ENCODE data around the gene RFX4. TPM values are rescaled to one million over a fixed set of nuclear protein-coding genes. Genes with fewer than 3 reads are reported as not detected.

RFX4 gene
- total RNA-seq, 1 donor from 2014 or later = 3.4 TPM

GRCh38 chr12:106790020-106790419 lies 207.2 kb downstream of the RFX4 start:
- Mint-ChIP-seq H3K9me3 (peaks cover 30% of the 10 kb centered on the region), H3K36me3 (peaks cover 79% of the 10 kb centered on the region), H3K27me3 (ENCODE audit: insufficient read depth, low read depth) (no peaks in the 10 kb centered on the region), H3K4me3 (no peak overlapping the region), H3K27ac (no peak overlapping the region), H3K4me1 (no peaks in the 10 kb centered on the region)
- peak; percentile 27 for TF ChIP-seq CTCF (IDR thresholded peaks at IDR 0.05)
- no peak for TF ChIP-seq EZH2 (IDR thresholded peaks at IDR 0.05)
- no peak for TF ChIP-seq EZH2phosphoT487 (IDR thresholded peaks at IDR 0.05)
- Histone ChIP-seq H3K4me3 (no peak overlapping the region), H3K79me2 (ENCODE audit: low read depth) (peaks cover 26% of the 10 kb centered on the region), H3K4me2 (no peak overlapping the region), H3K36me3 (peaks cover 5% of the 10 kb centered on the region), H3F3A (ENCODE audit: low read depth) (no peaks in the 10 kb centered on the region), H3K9ac (no peak overlapping the region), H2AFZ (replicated peaks) (no peak overlapping the region), H4K20me1 (ENCODE audit: low read depth) (no peaks in the 10 kb centered on the region), H3K27me3 (no peaks in the 10 kb centered on the region), H3K4me1 (no peaks in the 10 kb centered on the region), H3K9me3 (ENCODE audit: low read depth) (no peaks in the 10 kb centered on the region), H3K27ac (no peak overlapping the region)
- no peak for DNase-seq (ENCODE audit: low spot score)

GRCh38 chr12:106791531-106791930 lies 208.7 kb downstream of the RFX4 start:
- Histone ChIP-seq H3F3A (ENCODE audit: low read depth) (no peaks in the 10 kb centered on the region), H3K27me3 (no peaks in the 10 kb centered on the region), H3K9ac (no peak overlapping the region), H4K20me1 (ENCODE audit: low read depth) (no peaks in the 10 kb centered on the region), H3K4me2 (no peak overlapping the region), H3K9me3 (ENCODE audit: low read depth) (no peaks in the 10 kb centered on the region), H3K79me2 (ENCODE audit: low read depth) (peaks cover 19% of the 10 kb centered on the region), H3K27ac (no peak overlapping the region), H3K4me3 (no peak overlapping the region), H3K36me3 (peaks cover 5% of the 10 kb centered on the region), H2AFZ (replicated peaks) (no peak overlapping the region), H3K4me1 (no peaks in the 10 kb centered on the region)
- DNase-seq (ENCODE audit: low spot score) = no peak
- no peaks in the 10 kb centered on the region for H3K4me1 Mint-ChIP-seq
- TF ChIP-seq CTCF (IDR thresholded peaks at IDR 0.05) = no peak
- no peak for TF ChIP-seq EZH2phosphoT487 (IDR thresholded peaks at IDR 0.05)
- TF ChIP-seq EZH2 (IDR thresholded peaks at IDR 0.05) = no peak
- H3K27me3 Mint-ChIP-seq (ENCODE audit: insufficient read depth, low read depth) = no peaks in the 10 kb centered on the region
- H3K4me3 Mint-ChIP-seq = no peak overlapping the region
- no peak overlapping the region for H3K27ac Mint-ChIP-seq
- H3K36me3 Mint-ChIP-seq = peaks cover 79% of the 10 kb centered on the region
- H3K9me3 Mint-ChIP-seq = peaks cover 28% of the 10 kb centered on the region

- no peak overlapping the region for H3K27ac ChIP-seq
- H3K9ac ChIP-seq = no peak overlapping the region
- H3K27ac Mint-ChIP-seq = no peak overlapping the region
- peaks cover 11% of the 10 kb centered on the region for H3K79me2 ChIP-seq (ENCODE audit: low read depth)
- H3K4me1 ChIP-seq = no peaks in the 10 kb centered on the region
- peaks cover 2% of the 10 kb centered on the region for H3K9me3 Mint-ChIP-seq
- H3K27me3 Mint-ChIP-seq (ENCODE audit: insufficient read depth, low read depth) = no peaks in the 10 kb centered on the region
- no peaks in the 10 kb centered on the region for H3F3A ChIP-seq (ENCODE audit: low read depth)
- H3K9me3 ChIP-seq (ENCODE audit: low read depth) = no peaks in the 10 kb centered on the region
- peaks cover 58% of the 10 kb centered on the region for H3K36me3 Mint-ChIP-seq
- no peak overlapping the region for H3K4me2 ChIP-seq
- no peak for DNase-seq (ENCODE audit: low spot score)
- no peaks in the 10 kb centered on the region for H4K20me1 ChIP-seq (ENCODE audit: low read depth)
- H3K4me1 Mint-ChIP-seq = no peaks in the 10 kb centered on the region
- H3K4me3 ChIP-seq = no peak overlapping the region
- H2AFZ ChIP-seq (replicated peaks) = no peak overlapping the region
- TF ChIP-seq EZH2 (IDR thresholded peaks at IDR 0.05) (no peak), CTCF (IDR thresholded peaks at IDR 0.05) (no peak), EZH2phosphoT487 (IDR thresholded peaks at IDR 0.05) (no peak)
- H3K4me3 Mint-ChIP-seq = no peak overlapping the region
- H3K27me3 ChIP-seq = no peaks in the 10 kb centered on the region
- H3K36me3 ChIP-seq = peaks cover 5% of the 10 kb centered on the region
Observed at GRCh38 chr12:106794369-106794768, 211.6 kb downstream of the RFX4 start.

Measured in neural progenitor cell (in vitro differentiated cells).